Measurements from ENCODE around the gene TRABD. TPM values are rescaled to one million over a fixed set of nuclear protein-coding genes. Genes with fewer than 3 reads are reported as not detected.

TRABD gene
- total RNA-seq, 1 donor from 2014 or later: 35.7 TPM

GRCh38 chr22:50192436-50193204 lies 6.9 kb downstream of the TRABD start:
- Histone ChIP-seq H4K20me1 (ENCODE audit: insufficient read depth, low read length) (peaks cover 64% of the 10 kb centered on the region), H3K79me2 (ENCODE audit: insufficient read depth, low read length) (peaks cover 51% of the 10 kb centered on the region), H2AFZ (ENCODE audit: low read depth, low read length) (no peak overlapping the region), H3K4me1 (ENCODE audit: insufficient read depth, low read length) (peaks cover 13% of the 10 kb centered on the region), H3K27ac (ENCODE audit: low read depth, low read length) (no peak overlapping the region), H3K4me2 (ENCODE audit: low read length) (no peak overlapping the region), H3K4me3 (ENCODE audit: insufficient read depth, low read depth, low read length) (no peak overlapping the region), H3K36me3 (ENCODE audit: insufficient read depth, low read length) (no peaks in the 10 kb centered on the region), H3K27me3 (ENCODE audit: insufficient read depth, low read length) (no peaks in the 10 kb centered on the region), H3K9ac (ENCODE audit: low read length) (no peak overlapping the region), H3K9me3 (ENCODE audit: insufficient read depth, low read depth, low read length) (no peaks in the 10 kb centered on the region)
- DNase-seq (ENCODE audit: low read depth) (no peak), FAIRE-seq (no peak)
- no peak for TF ChIP-seq EZH2 (IDR thresholded peaks at IDR 0.05; ENCODE audit: insufficient read depth, low read length)
- no peak for TF ChIP-seq CTCF (IDR thresholded peaks at IDR 0.05; ENCODE audit: insufficient read depth, low read depth, low read length)
- no peak overlapping the region for H3K4me3 Mint-ChIP-seq (ENCODE audit: unreplicated experiment)
- H3K27ac Mint-ChIP-seq (ENCODE audit: unreplicated experiment): no peak overlapping the region
- H3K36me3 Mint-ChIP-seq (ENCODE audit: low read depth, unreplicated experiment): peaks cover 3% of the 10 kb centered on the region
- H3K27me3 Mint-ChIP-seq (ENCODE audit: low read depth, unreplicated experiment): no peaks in the 10 kb centered on the region
- no peaks in the 10 kb centered on the region for H3K9me3 Mint-ChIP-seq (ENCODE audit: unreplicated experiment)
- H3K4me1 Mint-ChIP-seq (ENCODE audit: low read depth, unreplicated experiment): peaks cover 8% of the 10 kb centered on the region

DNA sequence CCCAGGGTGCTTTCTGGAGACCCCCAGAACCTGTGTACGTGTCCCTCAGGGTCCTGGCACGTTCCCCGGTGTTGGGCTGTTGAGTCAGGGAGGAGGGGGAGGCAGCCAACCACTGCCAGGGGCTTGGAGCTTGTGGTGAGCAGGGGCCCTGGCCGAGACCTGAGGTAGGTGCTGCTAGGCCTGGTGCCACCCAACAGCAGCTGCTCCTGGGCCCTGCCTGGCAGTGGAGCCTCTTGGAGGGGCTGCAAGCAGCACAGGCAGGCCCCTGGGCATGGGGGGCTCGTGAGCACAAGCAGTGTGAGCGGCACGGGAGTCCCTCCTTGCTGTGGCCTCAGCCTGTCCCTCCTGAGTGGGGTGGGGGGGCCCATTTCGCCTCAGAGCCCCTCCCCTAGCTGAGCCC lies 7.9 kb downstream of the TRABD start:
- H4K20me1 ChIP-seq (ENCODE audit: insufficient read depth, low read length): peaks cover 57% of the 10 kb centered on the region
- no peaks in the 10 kb centered on the region for H3K9me3 ChIP-seq (ENCODE audit: insufficient read depth, low read depth, low read length)
- H3K9ac ChIP-seq (ENCODE audit: low read length): no peak overlapping the region
- peaks cover 8% of the 10 kb centered on the region for H3K4me1 Mint-ChIP-seq (ENCODE audit: low read depth, unreplicated experiment)
- no peak overlapping the region for H3K27ac ChIP-seq (ENCODE audit: low read depth, low read length)
- FAIRE-seq (no peak), DNase-seq (ENCODE audit: low read depth) (no peak)
- no peak overlapping the region for H3K27ac Mint-ChIP-seq (ENCODE audit: unreplicated experiment)
- H2AFZ ChIP-seq (ENCODE audit: low read depth, low read length): no peak overlapping the region
- peaks cover 47% of the 10 kb centered on the region for H3K79me2 ChIP-seq (ENCODE audit: insufficient read depth, low read length)
- H3K4me3 Mint-ChIP-seq (ENCODE audit: unreplicated experiment): no peak overlapping the region
- no peak overlapping the region for H3K4me2 ChIP-seq (ENCODE audit: low read length)
- no peak for TF ChIP-seq CTCF (IDR thresholded peaks at IDR 0.05; ENCODE audit: insufficient read depth, low read depth, low read length)
- no peak for TF ChIP-seq EZH2 (IDR thresholded peaks at IDR 0.05; ENCODE audit: insufficient read depth, low read length)
- peaks cover 13% of the 10 kb centered on the region for H3K4me1 ChIP-seq (ENCODE audit: insufficient read depth, low read length)
- no peaks in the 10 kb centered on the region for H3K36me3 ChIP-seq (ENCODE audit: insufficient read depth, low read length)
- no peaks in the 10 kb centered on the region for H3K27me3 Mint-ChIP-seq (ENCODE audit: low read depth, unreplicated experiment)
- no peaks in the 10 kb centered on the region for H3K27me3 ChIP-seq (ENCODE audit: insufficient read depth, low read length)
- H3K9me3 Mint-ChIP-seq (ENCODE audit: unreplicated experiment): no peaks in the 10 kb centered on the region
- H3K36me3 Mint-ChIP-seq (ENCODE audit: low read depth, unreplicated experiment): peaks cover 3% of the 10 kb centered on the region
- no peak overlapping the region for H3K4me3 ChIP-seq (ENCODE audit: insufficient read depth, low read depth, low read length)
